Cardiac septum (tissue), 1 donor: ENCODE measurements around the gene WDR36. TPM values are rescaled to one million over a fixed set of nuclear protein-coding genes. Genes with fewer than 3 reads are reported as not detected.

ENCODE experiments used
- DNase-seq: peaks from one replicate; pipeline ENCODE4 v3.0.0-alpha.2; 2020; ENCODE audit warnings: low spot score
- intact Hi-C: fragments of 100-400 bp; cut with DNase I; formaldehyde crosslinking; loops from one replicate; pipeline ENCODE4 v1.14.0; 2022
- total RNA-seq: library from RNA; stranded (reverse); fragmentation: NEBNext Ultra II Directional; extraction: Animal tissue kit (Norgen Biotek cat#: 25700); gene quantifications from one replicate; pipeline ENCODE4 v1.2.1, GENCODE V29; 2021
- donor health status: DM: no; HTN: no; CAD: no.

Gene WDR36
- total RNA-seq, 1 donor from 2014 or later: 12.9 TPM

- no peak for DNase-seq
- intact Hi-C loops: loop anchor here (10.0 kb wide), 1 partner anchor 296 kb away; no protein-coding TSS in a partner anchor
Observed at GRCh38 chr5:111168608-111169007, 76.5 kb downstream of the WDR36 start.

GRCh38 chr5:111169269-111169668 lies 77.1 kb downstream of the WDR36 start:
- intact Hi-C loops: loop anchor here (10.0 kb wide), 1 partner anchor 296 kb away; no protein-coding TSS in a partner anchor
- DNase-seq: no peak

GRCh38 chr5:111170279-111170678 lies 78.1 kb downstream of the WDR36 start:
- no peak for DNase-seq
- intact Hi-C loops: no loop called here

- DNase-seq: no peak
- intact Hi-C loops: no loop called here
Observed at GRCh38 chr5:111172504-111172903, 80.4 kb downstream of the WDR36 start.

- no peak for DNase-seq
- intact Hi-C loops: no loop called here
Observed at GRCh38 chr5:111173476-111173875, 81.3 kb downstream of the WDR36 start.

Other genes with a start within 250 kb of the WDR36 start
- gene TSLP, start 20.6 kb upstream of the WDR36 start, total RNA-seq: 3.7 TPM
- gene CAMK4, start 132.0 kb downstream of the WDR36 start, total RNA-seq: 0.48 TPM